Measurements from ENCODE around the gene LTB4R.

The LTB4R gene

DNA sequence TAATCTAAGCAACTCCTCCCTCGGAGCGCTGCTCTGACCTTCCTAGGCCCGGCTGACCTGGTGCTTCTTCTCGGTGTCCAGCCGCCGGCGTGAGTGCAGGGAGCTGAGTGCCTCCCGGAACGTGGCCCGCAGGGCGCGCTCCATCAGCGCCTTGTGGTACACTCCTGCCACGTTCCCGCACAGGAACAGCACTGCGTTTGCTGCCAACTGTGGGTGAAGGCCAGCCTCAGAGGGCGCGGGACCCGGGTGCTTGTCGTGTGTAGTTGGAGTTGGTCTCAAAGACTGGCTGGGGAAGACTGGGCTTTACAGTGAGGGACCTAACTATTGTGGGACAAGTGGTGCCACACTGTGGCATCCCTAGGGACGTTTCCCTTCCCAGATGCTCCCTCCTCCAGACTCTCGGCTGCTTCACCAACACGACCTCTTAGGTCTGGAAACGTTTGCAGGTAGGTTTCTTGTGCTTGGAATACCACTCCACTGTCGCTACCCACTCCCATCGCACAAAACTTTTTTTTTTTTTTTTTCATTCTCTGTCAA, 20.5 kb downstream of the LTB4R start:
- TF ChIP-seq USF1 (IDR thresholded peaks at IDR 0.05) (no peak), TAF1 (IDR thresholded peaks at IDR 0.05; ENCODE audit: low read depth) (no peak), YY1 (IDR thresholded peaks at IDR 0.05; ENCODE audit: low read depth) (no peak)
- TF ChIP-seq, protein P1, sequence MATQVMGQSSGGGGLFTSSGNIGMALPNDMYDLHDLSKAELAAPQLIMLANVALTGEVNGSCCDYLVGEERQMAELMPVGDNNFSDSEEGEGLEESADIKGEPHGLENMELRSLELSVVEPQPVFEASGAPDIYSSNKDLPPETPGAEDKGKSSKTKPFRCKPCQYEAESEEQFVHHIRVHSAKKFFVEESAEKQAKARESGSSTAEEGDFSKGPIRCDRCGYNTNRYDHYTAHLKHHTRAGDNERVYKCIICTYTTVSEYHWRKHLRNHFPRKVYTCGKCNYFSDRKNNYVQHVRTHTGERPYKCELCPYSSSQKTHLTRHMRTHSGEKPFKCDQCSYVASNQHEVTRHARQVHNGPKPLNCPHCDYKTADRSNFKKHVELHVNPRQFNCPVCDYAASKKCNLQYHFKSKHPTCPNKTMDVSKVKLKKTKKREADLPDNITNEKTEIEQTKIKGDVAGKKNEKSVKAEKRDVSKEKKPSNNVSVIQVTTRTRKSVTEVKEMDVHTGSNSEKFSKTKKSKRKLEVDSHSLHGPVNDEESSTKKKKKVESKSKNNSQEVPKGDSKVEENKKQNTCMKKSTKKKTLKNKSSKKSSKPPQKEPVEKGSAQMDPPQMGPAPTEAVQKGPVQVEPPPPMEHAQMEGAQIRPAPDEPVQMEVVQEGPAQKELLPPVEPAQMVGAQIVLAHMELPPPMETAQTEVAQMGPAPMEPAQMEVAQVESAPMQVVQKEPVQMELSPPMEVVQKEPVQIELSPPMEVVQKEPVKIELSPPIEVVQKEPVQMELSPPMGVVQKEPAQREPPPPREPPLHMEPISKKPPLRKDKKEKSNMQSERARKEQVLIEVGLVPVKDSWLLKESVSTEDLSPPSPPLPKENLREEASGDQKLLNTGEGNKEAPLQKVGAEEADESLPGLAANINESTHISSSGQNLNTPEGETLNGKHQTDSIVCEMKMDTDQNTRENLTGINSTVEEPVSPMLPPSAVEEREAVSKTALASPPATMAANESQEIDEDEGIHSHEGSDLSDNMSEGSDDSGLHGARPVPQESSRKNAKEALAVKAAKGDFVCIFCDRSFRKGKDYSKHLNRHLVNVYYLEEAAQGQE (IDR thresholded peaks at IDR 0.05; ENCODE audit: low read depth): no peak

- TF ChIP-seq RAD21 (IDR thresholded peaks at IDR 0.05; ENCODE audit: low read depth): peak; percentile 51
- TF ChIP-seq YY1 (IDR thresholded peaks at IDR 0.05; ENCODE audit: low read depth): no peak
- TF ChIP-seq FOXM1 (IDR thresholded peaks at IDR 0.05; ENCODE audit: borderline replicate concordance, low read depth): no peak
- no peak for TF ChIP-seq TCF12 (IDR thresholded peaks at IDR 0.05; ENCODE audit: low read depth)
- TF ChIP-seq EGR1 (IDR thresholded peaks at IDR 0.05): no peak
- no peak for TF ChIP-seq TEAD4 (IDR thresholded peaks at IDR 0.05)
- TF ChIP-seq USF1 (IDR thresholded peaks at IDR 0.05): no peak
- no peak for TF ChIP-seq EP300 (IDR thresholded peaks at IDR 0.05; ENCODE audit: borderline replicate concordance)
- 0 out of 2 replicates have a peak, but pooled peaks have one; percentile 42 for TF ChIP-seq CEBPB (IDR thresholded peaks at IDR 0.05)
- TF ChIP-seq MAX (IDR thresholded peaks at IDR 0.05): peak; percentile 95
Observed at GRCh38 chr14:24332268-24332993, 21.1 kb downstream of the LTB4R start.

GRCh38 chr14:24334431-24335291, 23.4 kb downstream of the LTB4R start, which contains the start of gene ADCY4:
Gene ADCY4, minus strand, starts transcription at chr14:24335071. Its CDS starts 419 bp downstream, at chr14:24334652.
- TF ChIP-seq FOXM1 (IDR thresholded peaks at IDR 0.05; ENCODE audit: borderline replicate concordance, low read depth): no peak
- no peak for TF ChIP-seq TCF12 (IDR thresholded peaks at IDR 0.05; ENCODE audit: low read depth)
- TF ChIP-seq CREB1 (IDR thresholded peaks at IDR 0.05; ENCODE audit: low read depth): no peak
- TF ChIP-seq ZBTB7A (IDR thresholded peaks at IDR 0.05; ENCODE audit: low read depth): no peak
- TF ChIP-seq EGR1 (IDR thresholded peaks at IDR 0.05): no peak
- no peak for TF ChIP-seq YY1 (IDR thresholded peaks at IDR 0.05; ENCODE audit: low read depth)
- no peak for TF ChIP-seq TAF1 (IDR thresholded peaks at IDR 0.05; ENCODE audit: low read depth)
- no peak for TF ChIP-seq TEAD4 (IDR thresholded peaks at IDR 0.05)
- TF ChIP-seq, protein P1 (IDR thresholded peaks at IDR 0.05; ENCODE audit: low read depth): no peak
- TF ChIP-seq USF1 (IDR thresholded peaks at IDR 0.05): no peak
- no peak for TF ChIP-seq EP300 (IDR thresholded peaks at IDR 0.05; ENCODE audit: borderline replicate concordance)
- TF ChIP-seq CEBPB (IDR thresholded peaks at IDR 0.05): no peak
- TF ChIP-seq MAX (IDR thresholded peaks at IDR 0.05): no peak
- TF ChIP-seq NFIC (IDR thresholded peaks at IDR 0.05): no peak
- no peak for TF ChIP-seq RAD21 (IDR thresholded peaks at IDR 0.05; ENCODE audit: low read depth)

GRCh38 chr14:24335461-24336171, 24.3 kb downstream of the LTB4R start:
- TF ChIP-seq TCF12 (IDR thresholded peaks at IDR 0.05; ENCODE audit: low read depth): no peak
- TF ChIP-seq NFIC (IDR thresholded peaks at IDR 0.05): no peak
- TF ChIP-seq YY1 (IDR thresholded peaks at IDR 0.05; ENCODE audit: low read depth): no peak
- TF ChIP-seq EGR1 (IDR thresholded peaks at IDR 0.05): no peak
- TF ChIP-seq TEAD4 (IDR thresholded peaks at IDR 0.05): no peak
- TF ChIP-seq USF1 (IDR thresholded peaks at IDR 0.05): no peak
- no peak for TF ChIP-seq TAF1 (IDR thresholded peaks at IDR 0.05; ENCODE audit: low read depth)
- TF ChIP-seq MAX (IDR thresholded peaks at IDR 0.05): no peak
- TF ChIP-seq CEBPB (IDR thresholded peaks at IDR 0.05): no peak
- TF ChIP-seq, protein P1 (IDR thresholded peaks at IDR 0.05; ENCODE audit: low read depth): no peak
- TF ChIP-seq ZBTB7A (IDR thresholded peaks at IDR 0.05; ENCODE audit: low read depth): no peak

Data from Ishikawa (cell line).